RWPE1 (cell line): Measurements from ENCODE around the gene GLYR1.
A peak's percentile ranks its signal among the peaks of the same experiment; 100 is the strongest.

Source experiments
- CTCF ChIA-PET: fragments of 350-600 bp; sonication (Branson Sonifier 250); formaldehyde crosslinking; extraction: SDS; loops from one replicate; lab custom pipeline; 2021; lab: Yijun Ruan, JAX
- POLR2A ChIA-PET: fragments of 400-600 bp; formaldehyde crosslinking; extraction: SDS; loops from one replicate; lab custom pipeline; 2020; ENCODE audit warnings: antibody characterized with exemption; ENCODE audit not compliant: low non-redundant PET; lab: Yijun Ruan, JAX
- DNase-seq: peaks from one replicate; pipeline ENCODE4 v3.0.0; 2012; ENCODE audit warnings: low spot score
- H3K27ac ChIP-seq: fragments of 450-650 bp; 2 replicates; pipeline ENCODE4 v1.5.1; 2017
- CTCF ChIP-seq: fragments of 450-650 bp; conservative IDR thresholded peaks from 2 replicates; pipeline ENCODE4 v1.5.1; 2017; ENCODE audit warnings: low read depth, mild to moderate bottlenecking

GLYR1 gene

GRCh38 chr16:4768549-4769305, 78.4 kb downstream of the GLYR1 start:
- POLR2A ChIA-PET: interaction anchor here (0.5 to 0.7 kb wide), 2 partner anchors 9 to 26 kb away, joined by 3 to 7 read pairs; no protein-coding TSS in a partner anchor
- TF ChIP-seq CTCF: no peak
- CTCF ChIA-PET: interaction anchor here (1.0 kb wide), 1 partner anchor 26 kb away, joined by 3 read pairs; no protein-coding TSS in a partner anchor
- DNase-seq: peak; percentile 97
- H3K27ac ChIP-seq: peak overlapping the region; percentile 85

GRCh38 chr16:4767872-4768548, 79.1 kb downstream of the GLYR1 start:
- DNase-seq: no peak
- POLR2A ChIA-PET: no interaction called here
- peak overlapping the region; percentile 85 for H3K27ac ChIP-seq
- no peak for TF ChIP-seq CTCF
- CTCF ChIA-PET: no interaction called here

GRCh38 chr16:4766875-4767628, 80.0 kb downstream of the GLYR1 start, which contains the start of gene ZNF500:
ZNF500 (minus strand) TSS chr16:4767162; CDS start chr16:4765978, 1,184 bp downstream.
- POLR2A ChIA-PET: no interaction called here
- DNase-seq: peak; percentile 96

GRCh38 chr16:4765511-4766474, 81.3 kb downstream of the GLYR1 start:
- TF ChIP-seq CTCF: no peak
- ChIA-PET CTCF (interaction anchor here (0.7 kb wide), 1 partner anchor 188 kb away, joined by 3 read pairs; no protein-coding TSS in a partner anchor), POLR2A (no interaction called here)
- no peak for DNase-seq
- peak overlapping the region; percentile 85 for H3K27ac ChIP-seq

More at GRCh38 chr16:4766875-4767628, 80.0 kb downstream of the GLYR1 start, which contains the start of gene ZNF500:
- H3K27ac ChIP-seq: peak within 1 kb of the TSS; percentile 85
- no peak for TF ChIP-seq CTCF
- CTCF ChIA-PET: interaction anchor here (0.9 kb wide), 1 partner anchor 21 kb away, joined by 5 read pairs; the partner anchor contains the start of gene SEPTIN12

- no peak for DNase-seq
- ChIA-PET CTCF (no interaction called here), POLR2A (interaction anchor here (0.7 kb wide), 1 partner anchor 313 kb away, joined by 3 read pairs; no protein-coding TSS in a partner anchor)
- H3K27ac ChIP-seq: no peak overlapping the region
- no peak for TF ChIP-seq CTCF
Measured at GRCh38 chr16:4763791-4764190, 83.3 kb downstream of the GLYR1 start.
